Trophoblast cell (in vitro differentiated cells and primary cell): Measurements from ENCODE around the gene PPIC.

Experiments used
- DNase-seq, 2 donors: peaks; one replicate each; pipeline ENCODE4 v3.0.0-alpha.2; 2016
- H2AFZ ChIP-seq: 2 replicates; pipeline ENCODE4 v1.6.1; 2013; ENCODE audit warnings: low read length, moderate library complexity, mild to moderate bottlenecking; ENCODE audit not compliant: insufficient read depth, poor library complexity
- H2AK5ac ChIP-seq: 2 replicates; pipeline ENCODE4 v1.6.1; 2013; ENCODE audit warnings: mild to moderate bottlenecking, low read length
- H2BK120ac ChIP-seq: 2 replicates; pipeline ENCODE4 v1.6.1; 2013; ENCODE audit warnings: low read length, mild to moderate bottlenecking, moderate library complexity; ENCODE audit not compliant: insufficient read depth, poor library complexity
- H2BK12ac ChIP-seq: 2 replicates; pipeline ENCODE4 v1.6.1; 2013; ENCODE audit warnings: mild to moderate bottlenecking, low read length, moderate library complexity
- H2BK5ac ChIP-seq: 2 replicates; pipeline ENCODE4 v1.6.1; 2013; ENCODE audit warnings: low read length, low read depth, moderate library complexity, mild to moderate bottlenecking; ENCODE audit not compliant: poor library complexity
- H3K14ac ChIP-seq: 2 replicates; pipeline ENCODE4 v1.6.1; 2013; ENCODE audit warnings: mild to moderate bottlenecking, low read length
- H3K18ac ChIP-seq: 2 replicates; pipeline ENCODE4 v1.6.1; 2013; ENCODE audit warnings: mild to moderate bottlenecking, low read length
- H3K23ac ChIP-seq: 2 replicates; pipeline ENCODE4 v1.6.1; 2013; ENCODE audit warnings: low read length
- H3K27ac ChIP-seq: 2 replicates; pipeline ENCODE4 v1.5.1; 2013; ENCODE audit warnings: low read depth, mild to moderate bottlenecking, inconsistent platforms, low read length, moderate library complexity
- H3K27me3 ChIP-seq: 2 replicates; pipeline ENCODE4 v1.6.1; 2013; ENCODE audit warnings: inconsistent platforms, mild to moderate bottlenecking, low read length, moderate library complexity; ENCODE audit not compliant: insufficient read depth
- H3K36me3 ChIP-seq, 2 experiments: 1 replicate in 1 of 2; 2 replicates in 1 of 2; pipeline ENCODE4 v1.6.1; 2013; ENCODE audit warnings: low read length in 2 of 2, mild to moderate bottlenecking in 2 of 2, moderate library complexity in 1 of 2; ENCODE audit not compliant: insufficient read depth in 2 of 2, control insufficient read depth in 1 of 2
- H3K4ac ChIP-seq: 2 replicates; pipeline ENCODE4 v1.6.1; 2013; ENCODE audit warnings: low read depth, mild to moderate bottlenecking, low read length, moderate library complexity
- H3K4me1 ChIP-seq, 2 experiments: 1 replicate in 1 of 2; 2 replicates in 1 of 2; pipeline ENCODE4 v1.6.1; 2013; ENCODE audit warnings: low read length in 2 of 2, mild to moderate bottlenecking in 2 of 2, moderate library complexity in 1 of 2; ENCODE audit not compliant: insufficient read depth in 2 of 2, control insufficient read depth in 1 of 2
- H3K4me2 ChIP-seq: 2 replicates; pipeline ENCODE4 v1.6.1; 2013; ENCODE audit warnings: inconsistent platforms, mild to moderate bottlenecking, low read length, moderate library complexity
- H3K4me3 ChIP-seq: 2 replicates; pipeline ENCODE4 v1.5.1; 2013; ENCODE audit warnings: mild to moderate bottlenecking, low read depth, low read length, inconsistent platforms
- H3K79me1 ChIP-seq: one replicate; pipeline ENCODE4 v1.6.1; 2013; ENCODE audit warnings: low read length
- H3K79me2 ChIP-seq: 2 replicates; pipeline ENCODE4 v1.6.1; 2013; ENCODE audit warnings: low read length, mild to moderate bottlenecking; ENCODE audit not compliant: control insufficient read depth, insufficient read depth, poor library complexity
- H3K9ac ChIP-seq: 2 replicates; pipeline ENCODE4 v1.6.1; 2013; ENCODE audit warnings: mild to moderate bottlenecking, low read length
- H3K9me3 ChIP-seq: 2 replicates; pipeline ENCODE4 v1.6.1; 2013; ENCODE audit warnings: low read depth, mild to moderate bottlenecking, control low read depth, inconsistent platforms, low read length; ENCODE audit not compliant: insufficient read depth
- H4K12ac ChIP-seq: 2 replicates; pipeline ENCODE4 v1.6.1; 2013; ENCODE audit warnings: low read depth, mild to moderate bottlenecking, low read length, moderate library complexity
- H4K8ac ChIP-seq: 2 replicates; pipeline ENCODE4 v1.6.1; 2013; ENCODE audit warnings: low read depth, mild to moderate bottlenecking, low read length, moderate library complexity
- H4K91ac ChIP-seq: one replicate; pipeline ENCODE4 v1.6.1; 2013; ENCODE audit warnings: low read depth, mild to moderate bottlenecking, low read length, moderate library complexity
- WGBS: extraction: QIAGEN DNeasy Blood & Tissue Kit; methylation state at CpG from one replicate; pipeline ENCODE4 v1.1.7; 2013; ENCODE audit warnings: missing lambda C conversion rate; ENCODE audit not compliant: insufficient read length, insufficient coverage; ENCODE audit errors: extremely low coverage; 5-methylcytosine and 5-hydroxymethylcytosine counted together

Gene PPIC

DNA sequence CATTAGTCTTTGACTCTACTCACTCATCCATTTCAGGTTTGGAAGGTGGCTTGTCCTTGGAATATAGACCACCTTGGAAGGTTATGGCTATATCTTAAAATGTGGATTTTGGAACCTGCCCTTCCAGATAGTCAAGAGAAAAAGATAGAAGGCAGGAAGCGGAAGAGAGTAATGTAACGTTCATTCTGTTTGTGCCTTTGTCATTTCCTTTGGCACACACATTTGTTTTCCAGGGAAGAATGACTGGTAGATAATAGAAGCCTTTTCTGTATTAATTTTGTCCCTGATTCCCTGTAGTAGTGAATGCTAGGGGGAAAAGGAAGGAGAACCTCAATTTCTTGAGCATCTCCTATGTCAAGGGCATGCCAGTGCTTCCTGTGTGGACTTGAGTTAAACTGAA, 54.7 kb downstream of the PPIC start:
- peaks cover 0 to 2% of the 10 kb centered on the region in 2 experiments for H3K36me3 ChIP-seq
- no peaks in the 10 kb centered on the region for H3K79me1 ChIP-seq
- H4K8ac ChIP-seq, result no peak overlapping the region
- no peak overlapping the region for H2BK120ac ChIP-seq
- H2AK5ac ChIP-seq, result no peak overlapping the region
- no peaks in the 10 kb centered on the region for H3K79me2 ChIP-seq
- DNase-seq, result no peak
- H2AFZ ChIP-seq, result no peak overlapping the region
- H3K27me3 ChIP-seq, result no peaks in the 10 kb centered on the region
- H3K27ac ChIP-seq, result no peak overlapping the region
- no peak overlapping the region for H3K4me2 ChIP-seq
- no peak overlapping the region for H2BK5ac ChIP-seq
- no peaks in the 10 kb centered on the region for H3K9me3 ChIP-seq
- no peaks in the 10 kb centered on the region for H3K4me1 ChIP-seq
- H4K12ac ChIP-seq, result no peak overlapping the region
- H3K14ac ChIP-seq, result no peak overlapping the region
- no peak overlapping the region for H3K9ac ChIP-seq
- no peak overlapping the region for H4K91ac ChIP-seq
- no peak overlapping the region for H3K4me3 ChIP-seq
- no CpG with 5 or more reads among the region's 2 CpGs for WGBS
- no peak overlapping the region for H3K18ac ChIP-seq
- H3K23ac ChIP-seq, result no peak overlapping the region
- no peak overlapping the region for H3K4ac ChIP-seq
- no peak overlapping the region for H2BK12ac ChIP-seq

DNA sequence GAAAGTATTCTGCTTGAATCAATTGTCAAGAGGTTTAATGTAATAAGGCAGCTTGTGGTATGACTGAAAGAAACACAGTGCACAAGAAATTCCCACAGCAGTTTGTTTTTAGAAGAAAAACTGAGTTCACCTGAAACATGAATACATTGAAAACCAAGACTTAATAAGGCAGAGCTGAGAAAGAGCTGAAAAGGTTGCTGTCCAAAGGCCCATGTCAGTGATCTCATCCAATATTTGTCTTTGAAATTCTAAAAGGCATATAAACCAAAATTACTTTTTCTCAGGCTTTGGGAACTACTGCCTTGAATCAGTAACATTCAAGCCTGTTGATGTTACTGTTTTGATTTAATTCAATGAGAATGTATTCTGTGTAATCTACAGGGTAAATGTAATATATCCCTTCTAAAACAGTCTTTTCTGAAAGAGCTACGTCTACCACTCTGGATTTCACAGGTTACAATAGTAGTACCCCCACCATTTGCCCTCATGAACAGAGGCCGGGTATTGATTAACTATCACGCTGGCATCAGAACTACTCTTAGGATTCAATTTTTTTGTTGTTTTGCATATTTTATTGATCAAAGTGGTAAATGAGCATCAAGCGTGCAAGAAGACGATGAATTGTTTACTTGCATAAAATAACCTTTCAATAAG, 57.8 kb downstream of the PPIC start:
- Histone ChIP-seq H3K4me1 (no peaks in the 10 kb centered on the region), H3K4me2 (no peak overlapping the region), H3K4me3 (no peak overlapping the region), H2AK5ac (no peak overlapping the region), H3K79me2 (no peaks in the 10 kb centered on the region), H3K4ac (no peak overlapping the region), H2BK5ac (no peak overlapping the region), H4K12ac (no peak overlapping the region), H3K9ac (no peak overlapping the region), H3K18ac (no peak overlapping the region), H3K14ac (no peak overlapping the region), H4K8ac (no peak overlapping the region), H3K9me3 (no peaks in the 10 kb centered on the region), H2BK12ac (no peak overlapping the region), H3K79me1 (no peaks in the 10 kb centered on the region), H2AFZ (no peak overlapping the region), H3K27me3 (no peaks in the 10 kb centered on the region), H3K36me3 (no peaks in the 10 kb centered on the region), H2BK120ac (no peak overlapping the region), H4K91ac (no peak overlapping the region), H3K27ac (no peak overlapping the region), H3K23ac (no peak overlapping the region)
- WGBS, result no CpG with 5 or more reads among the region's 5 CpGs
- no peak for DNase-seq

DNA sequence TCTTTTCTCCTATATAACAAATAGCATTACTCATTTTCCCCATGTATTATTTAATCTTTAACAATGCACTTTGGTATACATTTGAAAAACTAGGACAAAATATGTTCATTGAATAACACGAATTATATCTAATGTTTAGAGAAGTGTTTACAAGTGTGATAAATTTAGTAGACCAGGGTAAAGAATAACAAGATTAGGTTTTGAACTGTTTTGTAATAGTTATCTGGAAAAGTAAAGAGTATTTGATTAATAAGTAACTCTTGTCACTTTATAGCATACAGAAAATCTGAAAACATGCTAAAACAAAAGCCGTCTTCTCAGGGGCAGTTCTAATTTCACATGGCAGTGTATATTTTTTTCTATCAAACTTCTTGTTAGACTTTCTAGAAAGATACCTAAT, 58.5 kb downstream of the PPIC start:
- H3K4me3 ChIP-seq, result no peak overlapping the region
- H3K4me2 ChIP-seq, result no peak overlapping the region
- H3K36me3 ChIP-seq, result no peaks in the 10 kb centered on the region
- H3K9ac ChIP-seq, result no peak overlapping the region
- H3K4ac ChIP-seq, result no peak overlapping the region
- no peak overlapping the region for H2BK12ac ChIP-seq
- H3K18ac ChIP-seq, result no peak overlapping the region
- no peak overlapping the region for H3K27ac ChIP-seq
- H4K91ac ChIP-seq, result no peak overlapping the region
- no peaks in the 10 kb centered on the region for H3K27me3 ChIP-seq
- H2AFZ ChIP-seq, result no peak overlapping the region
- no peak overlapping the region for H4K12ac ChIP-seq
- no peak overlapping the region for H3K14ac ChIP-seq
- H3K23ac ChIP-seq, result no peak overlapping the region
- H2BK5ac ChIP-seq, result no peak overlapping the region
- no CpG with 5 or more reads among the region's 2 CpGs for WGBS
- H2BK120ac ChIP-seq, result no peak overlapping the region
- no peak for DNase-seq
- no peaks in the 10 kb centered on the region for H3K4me1 ChIP-seq
- H3K79me1 ChIP-seq, result no peaks in the 10 kb centered on the region
- no peak overlapping the region for H4K8ac ChIP-seq
- H3K79me2 ChIP-seq, result no peaks in the 10 kb centered on the region
- no peak overlapping the region for H2AK5ac ChIP-seq
- H3K9me3 ChIP-seq, result no peaks in the 10 kb centered on the region

DNA sequence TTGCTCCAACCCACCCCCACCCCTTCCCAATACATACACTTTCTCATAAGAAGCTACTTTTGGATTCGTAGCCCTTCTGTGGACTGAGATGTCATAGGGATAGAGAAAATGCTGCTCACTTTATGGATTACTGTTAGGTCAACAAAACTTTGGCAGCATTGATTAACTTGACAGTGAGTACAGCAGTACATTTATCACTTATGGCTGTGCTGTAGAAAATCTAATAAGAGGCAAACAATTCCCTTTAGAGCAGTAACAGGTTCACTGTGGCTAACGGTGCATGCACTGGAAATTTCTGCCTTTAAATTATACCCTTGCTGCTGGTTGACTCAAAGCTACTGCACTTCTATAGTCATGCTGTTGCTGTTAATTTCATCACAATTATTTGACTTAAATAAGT, 59.2 kb downstream of the PPIC start:
- no peak for DNase-seq
- no CpG with 5 or more reads among the region's 2 CpGs for WGBS
- H3K79me1 ChIP-seq, result no peaks in the 10 kb centered on the region
- no peak overlapping the region for H2BK12ac ChIP-seq
- no peak overlapping the region for H3K4me2 ChIP-seq
- H2AK5ac ChIP-seq, result no peak overlapping the region
- no peak overlapping the region for H3K14ac ChIP-seq
- no peak overlapping the region for H3K4me3 ChIP-seq
- no peak overlapping the region for H3K23ac ChIP-seq
- no peaks in the 10 kb centered on the region for H3K9me3 ChIP-seq
- H4K91ac ChIP-seq, result no peak overlapping the region
- no peaks in the 10 kb centered on the region for H3K27me3 ChIP-seq
- H3K4ac ChIP-seq, result no peak overlapping the region
- no peak overlapping the region for H4K12ac ChIP-seq
- no peaks in the 10 kb centered on the region for H3K79me2 ChIP-seq
- no peak overlapping the region for H3K9ac ChIP-seq
- H2BK120ac ChIP-seq, result no peak overlapping the region
- H3K27ac ChIP-seq, result no peak overlapping the region
- H3K18ac ChIP-seq, result no peak overlapping the region
- H3K4me1 ChIP-seq, result no peaks in the 10 kb centered on the region
- peaks cover 2% of the 10 kb centered on the region in 2 experiments for H3K36me3 ChIP-seq
- H2AFZ ChIP-seq, result no peak overlapping the region
- no peak overlapping the region for H4K8ac ChIP-seq
- H2BK5ac ChIP-seq, result no peak overlapping the region
